Adrenal gland (tissue), 5 donors: ENCODE data around the gene SLC16A11.

Experiments used
- CTCF ChIP-seq, 6 experiments: fragments of 450-650 bp in 4 of 6; fragments of 200-600 bp in 2 of 6; sonication (generic) in 1 of 6; IDR thresholded peaks; 1 replicate in 5 of 6; 2 replicates in 1 of 6; pipeline versions ENCODE4 v1.5.1 to v1.8.0; 2016 to 2021; ENCODE audit warnings: antibody characterized with exemption in 6 of 6, mild to moderate bottlenecking in 2 of 6, moderate library complexity in 1 of 6
- POLR2A ChIP-seq, 2 donors: fragments of 450-650 bp; IDR thresholded peaks; one replicate each; pipeline ENCODE4 v1.6.1; 2017; ENCODE audit warnings: antibody characterized with exemption in 2 of 2, mild to moderate bottlenecking in 2 of 2, moderate library complexity in 1 of 2
- donor health status: DM: no; HTN: no; CAD: no.

- TF ChIP-seq CTCF (IDR thresholded peaks at IDR 0.05) (no peak), POLR2A (IDR thresholded peaks at IDR 0.05) (no peak)
These were observed 19.5 kb downstream of the SLC16A11 start for GRCh38 chr17:7024402-7024785.
